GOT3 (cell line): ENCODE measurements around the gene KDSR.

ENCODE experiments used
- DNase-seq: peaks from one replicate; lab custom pipeline; 2025; ENCODE audit warnings: mixed read lengths; lab: John Stamatoyannopoulos, UW

Gene KDSR

GRCh38 chr18:63367053-63367953, at the start of gene KDSR:
Gene KDSR, minus strand, starts transcription at chr18:63367206. Its CDS starts 88 bp downstream, at chr18:63367118.
- peak; percentile 84 for DNase-seq

GRCh38 chr18:63412953-63413352, 45.9 kb upstream of the KDSR start:
- no peak for DNase-seq

- no peak for DNase-seq
Observed at GRCh38 chr18:63410792-63411191, 43.8 kb upstream of the KDSR start.

GRCh38 chr18:63409301-63409700, 42.3 kb upstream of the KDSR start:
- no peak for DNase-seq

GRCh38 chr18:63407734-63408133, 40.7 kb upstream of the KDSR start:
- DNase-seq: no peak

GRCh38 chr18:63405986-63406385, 39.0 kb upstream of the KDSR start:
- DNase-seq: no peak

- no peak for DNase-seq
Observed at GRCh38 chr18:63402246-63403162, 35.5 kb upstream of the KDSR start.

- DNase-seq: no peak
Observed at GRCh38 chr18:63399300-63399699, 32.3 kb upstream of the KDSR start.

- no peak for DNase-seq
Observed at GRCh38 chr18:63397349-63397748, 30.3 kb upstream of the KDSR start.

GRCh38 chr18:63395503-63395902, 28.5 kb upstream of the KDSR start:
- DNase-seq: no peak

GRCh38 chr18:63394954-63395353, 27.9 kb upstream of the KDSR start:
- DNase-seq: no peak

- DNase-seq: no peak
Observed at GRCh38 chr18:63387861-63388260, 20.9 kb upstream of the KDSR start.

GRCh38 chr18:63382843-63383242, 15.8 kb upstream of the KDSR start:
- no peak for DNase-seq

GRCh38 chr18:63379639-63379962, 12.6 kb upstream of the KDSR start:
- DNase-seq: no peak

GRCh38 chr18:63378919-63379638, 12.1 kb upstream of the KDSR start:
- DNase-seq: no peak

GRCh38 chr18:63377275-63377980, 10.4 kb upstream of the KDSR start:
- no peak for DNase-seq

GRCh38 chr18:63376538-63376937, 9.5 kb upstream of the KDSR start:
- DNase-seq: no peak

- DNase-seq: no peak
Observed at GRCh38 chr18:63374540-63374939, 7.5 kb upstream of the KDSR start.

GRCh38 chr18:63373161-63373560, 6.2 kb upstream of the KDSR start:
- no peak for DNase-seq

- DNase-seq: no peak
Observed at GRCh38 chr18:63368611-63369010, 1.6 kb upstream of the KDSR start.

- peak; percentile 4 for DNase-seq
Observed at GRCh38 chr18:63366213-63367052, 573 bp downstream of the KDSR start.
